GM12874 (cell line): Measurements from ENCODE around the gene MAPK11.

Source experiments
- CTCF ChIP-seq: IDR thresholded peaks from 2 replicates; pipeline ENCODE4 v1.5.1; 2011; ENCODE audit warnings: low read depth, mild to moderate bottlenecking, control low read depth, low read length, moderate library complexity; ENCODE audit not compliant: insufficient read depth

MAPK11 gene

GRCh38 chr22:50310949-50311444 lies 40.8 kb upstream of the MAPK11 start:
- TF ChIP-seq CTCF, result no peak

GRCh38 chr22:50310031-50310722 lies 40.0 kb upstream of the MAPK11 start:
- no peak for TF ChIP-seq CTCF

GRCh38 chr22:50309601-50309991 lies 39.4 kb upstream of the MAPK11 start:
- no peak for TF ChIP-seq CTCF

- TF ChIP-seq CTCF, result no peak
Measured at GRCh38 chr22:50308986-50309600, 38.9 kb upstream of the MAPK11 start.

- TF ChIP-seq CTCF, result no peak
Measured at GRCh38 chr22:50308597-50308935, 38.4 kb upstream of the MAPK11 start.

GRCh38 chr22:50307890-50308596 lies 37.9 kb upstream of the MAPK11 start:
- no peak for TF ChIP-seq CTCF
